Measurements from ENCODE around the gene PCAT7. TPM values are rescaled to one million over a fixed set of nuclear protein-coding genes. Genes with fewer than 3 reads are reported as not detected.
A peak's percentile ranks its signal among the peaks of the same experiment; 100 is the strongest.
"Not testable (repeated sequence)": the region's sequence is repeated elsewhere in the genome, so short reads cannot be mapped to it uniquely, and the experiment has no call there.

PCAT7 gene
- total RNA-seq, 4 donors from 2014 or later: 0.34 TPM; not detected in 3

- intact Hi-C loops (cut with DNase I; ENCODE audit: low total_unique reads): no loop called here
- WGBS, 2 donors: 91% methylated on average over 8 of the region's 8 CpGs
- peak in 1 of 2 donors; percentile 46 for DNase-seq (ENCODE audit: low spot score in 2 of 2)
- TF ChIP-seq POLR2A (IDR thresholded peaks at IDR 0.05) (no peak), CTCF (IDR thresholded peaks at IDR 0.05) (no peak)
- H3K4me3 ChIP-seq (ENCODE audit: low read depth, poor library complexity, severe bottlenecking): no peak overlapping the region
Observed at GRCh38 chr9:94591876-94592275, 37.0 kb downstream of the PCAT7 start.

GRCh38 chr9:94592683-94593082, 37.8 kb downstream of the PCAT7 start:
- DNase-seq (ENCODE audit: low spot score in 2 of 2): peak in 1 of 2 donors; percentile 59
- 72 to 82% methylated on average over 7 of the region's 7 CpGs for WGBS, 2 donors
- H3K4me3 ChIP-seq (ENCODE audit: low read depth, poor library complexity, severe bottlenecking); intact Hi-C loops (cut with DNase I; ENCODE audit: low total_unique reads): not testable (repeated sequence)

- DNase-seq (ENCODE audit: low spot score in 2 of 2): peak in 1 of 2 donors; percentile 68
- intact Hi-C loops (cut with DNase I; ENCODE audit: low total_unique reads): no loop called here
- TF ChIP-seq POLR2A (IDR thresholded peaks at IDR 0.05) (no peak), CTCF (IDR thresholded peaks at IDR 0.05) (no peak)
- H3K4me3 ChIP-seq (ENCODE audit: low read depth, poor library complexity, severe bottlenecking): no peak within 1 kb of the TSS
- 67 to 70% methylated on average over 21 of the region's 21 CpGs for WGBS, 2 donors
Observed at GRCh38 chr9:94593459-94594345, 38.8 kb downstream of the PCAT7 start, which contains the start of gene FBP2. Gene FBP2, minus strand, starts transcription at chr9:94593824. Its CDS starts 98 bp downstream, at chr9:94593726.

- WGBS, 2 donors: 69 to 77% methylated on average over 7 of the region's 7 CpGs
- no peak for DNase-seq (ENCODE audit: low spot score in 2 of 2)
- TF ChIP-seq CTCF (IDR thresholded peaks at IDR 0.05) (no peak), POLR2A (IDR thresholded peaks at IDR 0.05) (no peak)
- no peak overlapping the region for H3K4me3 ChIP-seq (ENCODE audit: low read depth, poor library complexity, severe bottlenecking)
- intact Hi-C loops (cut with DNase I; ENCODE audit: low total_unique reads): no loop called here
Observed at GRCh38 chr9:94599102-94599501, 44.2 kb downstream of the PCAT7 start.

- DNase-seq (ENCODE audit: low spot score in 2 of 2): no peak
- TF ChIP-seq POLR2A (IDR thresholded peaks at IDR 0.05): no peak
- no peak for TF ChIP-seq CTCF (IDR thresholded peaks at IDR 0.05)
- no peak overlapping the region for H3K4me3 ChIP-seq (ENCODE audit: low read depth, poor library complexity, severe bottlenecking)
- 81 to 86% methylated on average over 8 of the region's 8 CpGs for WGBS, 2 donors
- intact Hi-C loops (cut with DNase I; ENCODE audit: low total_unique reads): no loop called here
Observed at GRCh38 chr9:94600258-94600657, 45.4 kb downstream of the PCAT7 start.

GRCh38 chr9:94600715-94601114, 45.8 kb downstream of the PCAT7 start:
- no peak for DNase-seq (ENCODE audit: low spot score in 2 of 2)
- intact Hi-C loops (cut with DNase I; ENCODE audit: low total_unique reads): no loop called here
- WGBS, 2 donors: 68 to 70% methylated on average over 10 of the region's 10 CpGs
- TF ChIP-seq CTCF (IDR thresholded peaks at IDR 0.05) (no peak), POLR2A (IDR thresholded peaks at IDR 0.05) (no peak)
- no peak overlapping the region for H3K4me3 ChIP-seq (ENCODE audit: low read depth, poor library complexity, severe bottlenecking)
